Right lobe of liver (tissue), 6 donors: ENCODE measurements around the gene OR4D1. TPM values are rescaled to one million over a fixed set of nuclear protein-coding genes. Genes with fewer than 3 reads are reported as not detected.

Experiments
- ATAC-seq, 4 donors: fragments of 200-7000 bp; cut with Tn5 transposase; one replicate each; pipeline ENCODE4 v1.9.1; 2020; ENCODE audit warnings: mild to moderate bottlenecking in 4 of 4, moderate library complexity in 4 of 4
- DNase-seq, 3 donors: peaks; one replicate each; pipeline ENCODE4 v3.0.0-alpha.2; 2020
- H3K27ac ChIP-seq, 3 donors: fragments of 200-600 bp; one replicate each; pipeline ENCODE4 v1.8.0; 2022
- H3K27me3 ChIP-seq, 2 donors: fragments of 200-600 bp; one replicate each; pipeline ENCODE4 v1.8.0; 2022
- H3K36me3 ChIP-seq, 4 donors: fragments of 200-600 bp; sonication (generic) in 1 of 4; one replicate each; pipeline versions ENCODE4 v1.5.1 to v1.8.0; 2017 to 2022; ENCODE audit warnings: control low read depth in 1 of 4
- H3K4me1 ChIP-seq, 4 donors: fragments of 200-600 bp; sonication (generic) in 1 of 4; one replicate each; pipeline versions ENCODE4 v1.5.1 to v1.8.0; 2017 to 2022; ENCODE audit warnings: control low read depth in 1 of 4
- H3K4me3 ChIP-seq, 3 donors: fragments of 200-600 bp; one replicate each; pipeline ENCODE4 v1.8.0; 2022
- H3K9me3 ChIP-seq, 4 donors: fragments of 200-600 bp; sonication (generic) in 1 of 4; one replicate each; pipeline versions ENCODE4 v1.5.1 to v1.8.0; 2017 to 2022; ENCODE audit warnings: control low read depth in 1 of 4
- POLR2A ChIP-seq: fragments of 450-650 bp; IDR thresholded peaks from one replicate; pipeline ENCODE4 v1.6.1; 2017; ENCODE audit warnings: antibody characterized with exemption, mild to moderate bottlenecking
- WGBS: methylation state at CpG from one replicate; pipeline ENCODE4 v1.1.6; 2018; ENCODE audit warnings: low coverage, low lambda C conversion rate; ENCODE audit not compliant: insufficient coverage; ENCODE audit errors: missing lambda C conversion rate; 5-methylcytosine and 5-hydroxymethylcytosine counted together
- intact Hi-C, 2 donors: fragments of 100-400 bp; cut with DNase I; formaldehyde crosslinking; loops; one replicate each; pipeline versions ENCODE4 v1.11.2 to v1.14.1; 2022
- total RNA-seq, 6 experiments: library from RNA; depleted of rRNA in 2 of 6; stranded (reverse); fragments of >200 nt in 2 of 6; fragmentation: NEBNext Ultra II Directional in 3 of 6; extraction: Animal tissue kit (Norgen Biotek cat#: 25700) in 3 of 6; gene quantifications; one replicate each; pipeline versions ENCODE4 v1.1.0 to v1.2.4, GENCODE V29; 2016 to 2023
- TF ChIP-seq, protein P1 (sequence below), 4 donors: fragments of 200-600 bp in 3 of 4; fragments of 450-650 bp in 1 of 4; IDR thresholded peaks; one replicate each; pipeline versions ENCODE4 v1.5.1 to v1.8.0; 2016 to 2022; ENCODE audit warnings: antibody characterized with exemption in 4 of 4, mild to moderate bottlenecking in 2 of 4
- donor health status: DM: no; HTN: yes; CAD: no.
- donor health status: DM: no; HTN: no; CAD: no.
- donor health status: DM: no; HTN: no; CAD: no.
- donor health status: DM: no; HTN: yes; CAD: no.
- donor health status: DM: no; HTN: yes; CAD: no.

OR4D1 gene
- total RNA-seq, 6 experiments from 2014 or later = not detected

DNA sequence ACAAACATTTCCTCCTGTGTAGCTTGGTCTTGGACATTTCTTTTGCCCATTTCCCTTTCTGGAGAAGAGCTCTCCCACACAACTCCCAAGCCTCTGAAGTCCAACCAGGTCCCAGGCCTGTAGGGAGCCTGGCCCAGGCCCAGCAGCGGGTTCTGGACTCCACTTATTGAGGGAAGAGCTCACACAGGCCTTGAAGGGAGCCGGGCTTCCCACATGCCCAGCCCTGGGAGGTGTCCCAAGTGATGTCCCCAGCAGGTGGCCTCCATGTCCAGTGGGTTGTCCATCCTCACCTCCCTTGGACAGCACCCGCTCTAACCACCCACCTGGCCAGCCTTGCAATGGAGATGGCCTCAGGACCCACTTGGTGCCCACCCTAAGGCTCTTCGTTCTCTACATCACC is 38.4 kb downstream of the OR4D1 start:
- Histone ChIP-seq H3K36me3 (no peaks in the 10 kb centered on the region), H3K4me1 (no peaks in the 10 kb centered on the region), H3K27me3 (no peaks in the 10 kb centered on the region), H3K27ac (no peak overlapping the region), H3K4me3 (no peak overlapping the region), H3K9me3 (no peaks in the 10 kb centered on the region)
- TF ChIP-seq, protein P1, sequence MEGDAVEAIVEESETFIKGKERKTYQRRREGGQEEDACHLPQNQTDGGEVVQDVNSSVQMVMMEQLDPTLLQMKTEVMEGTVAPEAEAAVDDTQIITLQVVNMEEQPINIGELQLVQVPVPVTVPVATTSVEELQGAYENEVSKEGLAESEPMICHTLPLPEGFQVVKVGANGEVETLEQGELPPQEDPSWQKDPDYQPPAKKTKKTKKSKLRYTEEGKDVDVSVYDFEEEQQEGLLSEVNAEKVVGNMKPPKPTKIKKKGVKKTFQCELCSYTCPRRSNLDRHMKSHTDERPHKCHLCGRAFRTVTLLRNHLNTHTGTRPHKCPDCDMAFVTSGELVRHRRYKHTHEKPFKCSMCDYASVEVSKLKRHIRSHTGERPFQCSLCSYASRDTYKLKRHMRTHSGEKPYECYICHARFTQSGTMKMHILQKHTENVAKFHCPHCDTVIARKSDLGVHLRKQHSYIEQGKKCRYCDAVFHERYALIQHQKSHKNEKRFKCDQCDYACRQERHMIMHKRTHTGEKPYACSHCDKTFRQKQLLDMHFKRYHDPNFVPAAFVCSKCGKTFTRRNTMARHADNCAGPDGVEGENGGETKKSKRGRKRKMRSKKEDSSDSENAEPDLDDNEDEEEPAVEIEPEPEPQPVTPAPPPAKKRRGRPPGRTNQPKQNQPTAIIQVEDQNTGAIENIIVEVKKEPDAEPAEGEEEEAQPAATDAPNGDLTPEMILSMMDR (IDR thresholded peaks at IDR 0.05) = no peak
- TF ChIP-seq POLR2A = no peak
- intact Hi-C loops = no loop called here
- ATAC-seq (no peak), DNase-seq (no peak)
- WGBS = 66% methylated on average over 3 of the region's 4 CpGs

DNA sequence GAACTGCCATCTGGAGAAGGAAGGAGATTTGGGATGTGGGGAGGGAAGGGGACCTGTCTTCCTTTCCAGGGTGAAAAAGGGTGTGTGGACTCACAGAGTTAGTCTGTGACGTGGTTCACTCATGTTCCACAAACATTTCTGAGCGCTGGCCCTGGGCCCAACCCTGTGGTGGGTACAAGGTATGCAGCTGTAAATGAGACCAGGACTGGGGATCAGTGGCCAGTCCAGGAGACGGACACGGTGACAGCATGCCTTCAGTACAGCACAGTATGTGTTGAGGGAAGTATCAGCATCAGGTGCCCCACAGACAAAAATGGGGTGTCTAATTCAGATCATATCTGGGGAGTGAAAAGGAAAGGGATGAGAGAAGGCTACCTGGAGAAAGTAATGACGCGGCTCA is 38.9 kb downstream of the OR4D1 start:
- Histone ChIP-seq H3K9me3 (no peaks in the 10 kb centered on the region), H3K36me3 (no peaks in the 10 kb centered on the region), H3K4me1 (no peaks in the 10 kb centered on the region), H3K27ac (no peak overlapping the region), H3K4me3 (no peak overlapping the region), H3K27me3 (no peaks in the 10 kb centered on the region)
- no peak for ATAC-seq
- TF ChIP-seq POLR2A = no peak
- no peak for DNase-seq
- 66% methylated on average over 4 of the region's 6 CpGs for WGBS
- intact Hi-C loops = no loop called here

GRCh38 chr17:58187675-58188074 is 39.5 kb downstream of the OR4D1 start:
- 41% methylated on average over 6 of the region's 7 CpGs for WGBS
- DNase-seq = no peak
- Histone ChIP-seq H3K36me3 (no peaks in the 10 kb centered on the region), H3K4me3 (no peak overlapping the region), H3K4me1 (no peaks in the 10 kb centered on the region), H3K27ac (no peak overlapping the region), H3K9me3 (no peaks in the 10 kb centered on the region), H3K27me3 (no peaks in the 10 kb centered on the region)
- ATAC-seq = no peak
- no peak for TF ChIP-seq POLR2A
- TF ChIP-seq, protein P1 (IDR thresholded peaks at IDR 0.05) = no peak
- intact Hi-C loops = no loop called here

GRCh38 chr17:58189436-58190146 is 41.4 kb downstream of the OR4D1 start:
- 35% methylated on average over 4 of the region's 11 CpGs for WGBS

DNA sequence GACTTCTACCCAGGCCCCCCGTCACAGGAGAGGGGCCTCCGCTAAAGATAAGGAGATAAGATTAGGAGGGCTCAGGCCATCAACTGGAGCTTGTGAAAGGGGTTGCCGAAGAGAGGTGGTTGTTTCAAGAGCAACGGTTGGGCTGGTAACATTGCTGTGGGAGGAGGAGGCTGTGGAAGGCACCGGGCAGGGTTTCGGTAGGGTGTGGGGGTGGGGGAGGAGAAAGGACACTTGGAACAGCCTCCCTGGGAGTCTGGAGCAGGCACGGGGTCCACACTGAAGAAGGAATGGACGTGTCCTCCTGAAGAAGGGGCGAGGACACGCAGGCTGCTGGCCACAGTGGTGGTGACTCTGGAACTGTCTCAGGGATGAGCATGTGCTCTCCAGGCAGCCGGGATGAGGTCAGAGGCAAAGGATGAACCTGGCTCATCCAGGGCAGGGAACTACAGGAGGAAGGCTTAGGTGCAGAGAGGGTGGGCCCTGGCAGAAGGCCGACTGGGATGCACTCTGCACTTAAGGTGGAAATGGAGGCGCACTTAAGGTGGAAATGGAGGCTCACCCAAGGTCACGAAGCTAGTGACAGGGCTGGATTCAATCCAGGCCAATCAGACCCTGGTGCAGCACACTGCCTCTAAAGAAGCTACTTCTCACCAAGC is 43.2 kb downstream of the OR4D1 start:
- H3K36me3 ChIP-seq = no peaks in the 10 kb centered on the region
- TF ChIP-seq, protein P1 (IDR thresholded peaks at IDR 0.05) = no peak
- no peak for TF ChIP-seq POLR2A
- H3K4me1 ChIP-seq = no peaks in the 10 kb centered on the region
- intact Hi-C loops = no loop called here
- no peak overlapping the region for H3K27ac ChIP-seq
- no peaks in the 10 kb centered on the region for H3K9me3 ChIP-seq
- ATAC-seq = no peak
- no peak overlapping the region for H3K4me3 ChIP-seq
- H3K27me3 ChIP-seq = no peaks in the 10 kb centered on the region
- WGBS = 41% methylated on average over 10 of the region's 14 CpGs
- DNase-seq = no peak

More at GRCh38 chr17:58189436-58190146, 41.4 kb downstream of the OR4D1 start:
- no peak overlapping the region for H3K4me3 ChIP-seq
- ATAC-seq (no peak), DNase-seq (no peak)
- no peaks in the 10 kb centered on the region for H3K4me1 ChIP-seq
- intact Hi-C loops = no loop called here
- TF ChIP-seq POLR2A = no peak
- TF ChIP-seq, protein P1 (IDR thresholded peaks at IDR 0.05) = no peak
- H3K9me3 ChIP-seq = no peaks in the 10 kb centered on the region
- no peak overlapping the region for H3K27ac ChIP-seq
- no peaks in the 10 kb centered on the region for H3K36me3 ChIP-seq
- no peaks in the 10 kb centered on the region for H3K27me3 ChIP-seq
